Karpas-422 (cell line): ENCODE measurements around the gene SSBP4. TPM values are rescaled to one million over a fixed set of nuclear protein-coding genes. Genes with fewer than 3 reads are reported as not detected.

ENCODE experiments used
- DNase-seq: peaks from one replicate; pipeline ENCODE4 v3.0.0-alpha.2; 2015
- H2AFZ ChIP-seq: fragments of 200-600 bp; sonication (generic); 2 replicates; pipeline ENCODE4 v1.6.1; 2014; ENCODE audit warnings: antibody characterized with exemption, low read length, mixed read lengths
- H3K27ac ChIP-seq: fragments of 200-600 bp; sonication (generic); 2 replicates; pipeline ENCODE4 v1.5.1; 2014; ENCODE audit warnings: mild to moderate bottlenecking, low read length, moderate library complexity
- H3K27me3 ChIP-seq: fragments of 200-600 bp; sonication (generic); 2 replicates; pipeline ENCODE4 v1.6.1; 2014; ENCODE audit warnings: low read length, mixed read lengths
- H3K36me3 ChIP-seq: fragments of 200-600 bp; sonication (generic); 2 replicates; pipeline ENCODE4 v1.6.1; 2014; ENCODE audit warnings: low read length, mixed read lengths; ENCODE audit not compliant: insufficient read depth
- H3K4me1 ChIP-seq: fragments of 200-600 bp; sonication (generic); 2 replicates; pipeline ENCODE4 v1.6.1; 2014; ENCODE audit warnings: mild to moderate bottlenecking, low read length, mixed read lengths
- H3K4me2 ChIP-seq: fragments of 200-600 bp; sonication (generic); 2 replicates; pipeline ENCODE4 v1.6.1; 2014; ENCODE audit warnings: low read length, low read depth, mild to moderate bottlenecking; ENCODE audit not compliant: poor library complexity, severe bottlenecking
- H3K4me3 ChIP-seq: fragments of 200-600 bp; sonication (generic); 2 replicates; pipeline ENCODE4 v1.5.1; 2014; ENCODE audit warnings: mild to moderate bottlenecking, antibody characterized with exemption, low read length, mixed read lengths
- H3K79me2 ChIP-seq: fragments of 200-600 bp; sonication (generic); 2 replicates; pipeline ENCODE4 v1.6.1; 2014; ENCODE audit warnings: mild to moderate bottlenecking, low read length, mixed read lengths
- H3K9ac ChIP-seq: fragments of 200-600 bp; sonication (generic); 2 replicates; pipeline ENCODE4 v1.6.0; 2014; ENCODE audit warnings: low read length
- H3K9me2 ChIP-seq: fragments of 200-600 bp; sonication (generic), shearing (Covaris generic); replicated peaks from 2 replicates; pipeline ENCODE4 v1.6.0; 2014; ENCODE audit warnings: mild to moderate bottlenecking, low read length, moderate library complexity; ENCODE audit not compliant: insufficient read depth
- H3K9me3 ChIP-seq: fragments of 300-700, 200-600 bp; sonication (generic); 2 replicates; pipeline ENCODE4 v1.6.1; 2014; ENCODE audit warnings: low read length, mixed read lengths
- H4K20me1 ChIP-seq: fragments of 200-600 bp; sonication (generic); 2 replicates; pipeline ENCODE4 v1.6.1; 2014; ENCODE audit warnings: mild to moderate bottlenecking, antibody characterized with exemption, low read length, low read depth; ENCODE audit not compliant: insufficient read depth
- total RNA-seq: library from RNA; depleted of rRNA; stranded (reverse); fragments of >200 nt; shearing (Covaris generic); gene quantifications from 2 replicates; pipeline ENCODE4 v1.2.3, GENCODE V29; 2014; ENCODE audit warnings: low replicate concordance

SSBP4 gene
- total RNA-seq, 1 experiment from 2014 or later = 22.5 TPM

GRCh38 chr19:18431351-18432197 lies 12.4 kb downstream of the SSBP4 start:
- H3K9ac ChIP-seq = peak overlapping the region; percentile 93
- no peaks in the 10 kb centered on the region for H3K9me2 ChIP-seq
- H3K4me2 ChIP-seq = peak overlapping the region; percentile 88
- H3K27me3 ChIP-seq = no peaks in the 10 kb centered on the region
- DNase-seq = no peak
- H3K36me3 ChIP-seq = no peaks in the 10 kb centered on the region
- H3K4me1 ChIP-seq = peaks cover 46% of the 10 kb centered on the region
- H4K20me1 ChIP-seq = peaks cover 17% of the 10 kb centered on the region; the same call in 1 of the 2 replicates
- H3K27ac ChIP-seq = no peak overlapping the region
- H3K4me3 ChIP-seq = peak overlapping the region; percentile 81; the same call in 1 of the 2 replicates
- no peaks in the 10 kb centered on the region for H3K9me3 ChIP-seq
- H2AFZ ChIP-seq = no peak overlapping the region
- H3K79me2 ChIP-seq = 0 out of 2 replicates have a peak, but pooled peaks cover 3% of the 10 kb centered on the region

- DNase-seq = no peak
- peak overlapping the region; percentile 81 for H3K4me3 ChIP-seq
- peaks cover 8% of the 10 kb centered on the region; the same call in 1 of the 2 replicates for H4K20me1 ChIP-seq
- 0 out of 2 replicates have a peak, but pooled peaks cover 3% of the 10 kb centered on the region for H3K79me2 ChIP-seq
- no peaks in the 10 kb centered on the region for H3K36me3 ChIP-seq
- peak overlapping the region; percentile 93 for H3K9ac ChIP-seq
- no peaks in the 10 kb centered on the region for H3K9me2 ChIP-seq
- peak overlapping the region; percentile 85 for H3K27ac ChIP-seq
- H3K4me2 ChIP-seq = peak overlapping the region; percentile 88
- no peaks in the 10 kb centered on the region for H3K9me3 ChIP-seq
- H2AFZ ChIP-seq = no peak overlapping the region
- H3K27me3 ChIP-seq = no peaks in the 10 kb centered on the region
- H3K4me1 ChIP-seq = peaks cover 53% of the 10 kb centered on the region
These were observed 13.2 kb downstream of the SSBP4 start for GRCh38 chr19:18432275-18433014.

DNA sequence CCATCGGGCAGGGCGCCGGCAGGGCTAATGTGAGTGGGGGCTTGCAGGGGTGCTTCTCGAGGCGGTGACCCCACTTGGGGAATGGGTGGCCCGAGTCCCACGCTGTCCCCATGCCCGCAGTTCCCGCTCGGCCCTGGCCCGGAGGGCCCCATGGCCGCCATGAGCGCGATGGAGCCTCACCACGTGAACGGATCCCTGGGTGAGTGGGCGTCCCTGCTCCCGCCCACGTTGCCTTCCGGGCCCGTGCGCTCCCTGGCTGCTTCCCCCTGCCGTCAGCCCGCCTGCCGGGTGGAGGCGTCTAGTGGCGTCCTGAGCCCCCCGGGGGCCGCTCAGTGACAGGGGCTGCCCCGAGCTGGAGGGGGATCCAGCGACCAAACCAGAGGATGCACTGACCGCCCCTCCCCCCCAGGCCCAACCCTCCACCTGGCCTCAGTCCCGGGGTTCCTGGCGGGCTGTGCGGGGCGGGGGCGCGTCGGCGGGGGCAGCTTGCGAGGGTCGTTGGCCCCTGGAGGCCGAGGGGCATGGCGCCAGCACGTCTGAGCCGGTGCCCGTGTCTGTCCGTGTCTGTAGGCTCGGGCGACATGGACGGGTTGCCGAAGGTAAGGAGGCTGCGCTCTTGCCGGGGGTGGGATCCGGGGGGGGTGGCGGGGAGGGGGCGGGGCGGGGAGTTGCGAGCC lies 14.0 kb downstream of the SSBP4 start:
- Histone ChIP-seq H3K9me3 (no peaks in the 10 kb centered on the region), H3K79me2 (0 out of 2 replicates have a peak, but pooled peaks cover 3% of the 10 kb centered on the region), H3K36me3 (no peaks in the 10 kb centered on the region), H3K4me3 (peak overlapping the region; percentile 81), H2AFZ (no peak overlapping the region), H3K4me2 (peak overlapping the region; percentile 88), H3K27ac (peak overlapping the region; percentile 85), H3K9ac (peak overlapping the region; percentile 93), H4K20me1 (peaks cover 6% of the 10 kb centered on the region; the same call in 1 of the 2 replicates), H3K4me1 (peaks cover 59% of the 10 kb centered on the region), H3K27me3 (no peaks in the 10 kb centered on the region), H3K9me2 (no peaks in the 10 kb centered on the region)
- DNase-seq = peak; percentile 87

DNA sequence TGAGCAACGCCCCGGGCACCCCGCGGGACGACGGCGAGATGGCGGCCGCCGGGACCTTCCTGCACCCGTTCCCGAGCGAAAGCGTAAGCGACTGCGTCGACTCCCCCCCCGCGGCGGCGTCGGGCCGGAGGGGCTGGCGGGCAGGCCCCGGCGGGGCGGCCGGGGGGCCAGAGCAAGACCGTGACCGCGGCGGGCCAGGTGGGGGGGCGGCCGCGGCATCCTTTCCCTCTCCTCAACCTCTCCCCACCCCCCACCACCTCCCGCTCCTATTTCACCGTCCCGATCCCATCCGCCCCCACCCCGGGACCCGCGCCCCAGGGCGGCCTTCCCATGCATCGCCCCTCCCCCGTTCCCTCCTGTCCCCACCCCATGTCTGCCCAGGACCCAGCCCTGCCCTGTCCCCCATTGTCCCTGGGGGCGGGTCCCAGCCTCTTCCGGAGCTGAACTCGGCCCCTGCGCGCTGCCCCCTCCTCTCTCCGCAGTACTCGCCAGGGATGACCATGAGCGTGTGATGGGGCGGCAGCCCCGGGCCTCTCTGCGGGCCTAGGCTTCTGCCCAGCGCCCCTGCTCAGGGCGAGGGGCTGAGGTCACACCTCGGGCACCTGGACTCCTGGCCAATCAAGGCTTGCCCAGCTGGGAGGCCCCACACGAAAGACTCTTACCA lies 14.7 kb downstream of the SSBP4 start:
- Histone ChIP-seq H2AFZ (no peak overlapping the region), H3K27ac (peak overlapping the region; percentile 65), H3K36me3 (no peaks in the 10 kb centered on the region), H3K9ac (peak overlapping the region; percentile 93), H3K27me3 (no peaks in the 10 kb centered on the region), H3K4me3 (peak overlapping the region; percentile 66), H4K20me1 (peaks cover 6% of the 10 kb centered on the region; the same call in 1 of the 2 replicates), H3K79me2 (0 out of 2 replicates have a peak, but pooled peaks cover 3% of the 10 kb centered on the region), H3K9me3 (no peaks in the 10 kb centered on the region), H3K4me2 (peak overlapping the region; percentile 71), H3K9me2 (no peaks in the 10 kb centered on the region), H3K4me1 (peaks cover 59% of the 10 kb centered on the region)
- DNase-seq = no peak

GRCh38 chr19:18434411-18435175 lies 15.4 kb downstream of the SSBP4 start:
- H3K79me2 ChIP-seq = 0 out of 2 replicates have a peak, but pooled peaks cover 3% of the 10 kb centered on the region
- H3K4me1 ChIP-seq = peaks cover 59% of the 10 kb centered on the region
- no peaks in the 10 kb centered on the region for H3K36me3 ChIP-seq
- H3K9me3 ChIP-seq = no peaks in the 10 kb centered on the region
- no peak overlapping the region for H2AFZ ChIP-seq
- H4K20me1 ChIP-seq = peaks cover 6% of the 10 kb centered on the region; the same call in 1 of the 2 replicates
- H3K27me3 ChIP-seq = no peaks in the 10 kb centered on the region
- peak overlapping the region; percentile 71 for H3K4me2 ChIP-seq
- no peak for DNase-seq
- H3K9ac ChIP-seq = peak overlapping the region; percentile 93
- H3K4me3 ChIP-seq = peak overlapping the region; percentile 66
- peak overlapping the region; percentile 65 for H3K27ac ChIP-seq
- H3K9me2 ChIP-seq = no peaks in the 10 kb centered on the region

DNA sequence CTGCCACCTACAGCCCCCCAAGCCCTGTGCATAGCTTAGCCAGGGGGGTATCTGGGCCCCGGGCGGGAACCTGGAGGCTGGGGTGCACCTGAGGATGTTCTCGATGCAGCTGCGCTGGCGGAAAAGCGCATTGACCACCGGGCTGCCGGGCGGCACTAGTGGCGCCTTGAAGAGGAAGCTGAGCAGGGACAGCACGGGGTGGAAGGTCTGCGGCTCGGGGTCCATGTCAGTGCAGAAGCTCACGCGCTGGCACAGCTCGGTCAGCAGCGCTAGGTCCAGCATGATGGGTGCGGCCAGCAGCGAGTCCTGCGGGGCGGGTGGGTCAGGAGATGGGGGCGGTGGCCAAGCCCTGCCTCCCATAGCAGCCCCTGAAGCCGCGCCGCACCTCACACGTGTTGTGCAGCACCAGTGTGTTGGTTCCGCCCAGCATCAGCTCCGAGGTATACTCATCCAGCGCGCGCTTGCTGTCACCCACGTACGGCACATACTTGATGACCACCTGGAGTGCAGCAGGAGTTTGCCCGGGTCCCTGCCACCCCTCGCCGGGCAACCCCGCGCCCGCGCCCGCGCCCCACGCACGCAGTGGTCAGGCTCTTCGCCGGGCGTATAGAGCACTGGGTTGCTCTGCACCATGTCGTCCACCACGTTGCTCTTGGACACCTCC lies 16.1 kb downstream of the SSBP4 start:
- H3K9ac ChIP-seq = no peak overlapping the region

More for the DNA sequence above, 16.1 kb downstream of the SSBP4 start:
- no peak overlapping the region for H2AFZ ChIP-seq
- H3K27me3 ChIP-seq = no peaks in the 10 kb centered on the region
- H3K36me3 ChIP-seq = no peaks in the 10 kb centered on the region
- peaks cover 54% of the 10 kb centered on the region for H3K4me1 ChIP-seq
- H3K9me2 ChIP-seq = no peaks in the 10 kb centered on the region
- no peak for DNase-seq
- no peak overlapping the region for H3K4me2 ChIP-seq
- H3K79me2 ChIP-seq = 0 out of 2 replicates have a peak, but pooled peaks cover 3% of the 10 kb centered on the region
- H3K27ac ChIP-seq = no peak overlapping the region
- peaks cover under 1% of the 10 kb centered on the region; the same call in 1 of the 2 replicates for H4K20me1 ChIP-seq
- H3K4me3 ChIP-seq = no peak overlapping the region
- no peaks in the 10 kb centered on the region for H3K9me3 ChIP-seq
